RWPE1 (cell line): ENCODE results near the gene SIGMAR1.

Source experiments
- CTCF ChIA-PET: fragments of 350-600 bp; sonication (Branson Sonifier 250); formaldehyde crosslinking; extraction: SDS; loops from one replicate; lab custom pipeline; 2021; lab: Yijun Ruan, JAX
- POLR2A ChIA-PET: fragments of 400-600 bp; formaldehyde crosslinking; extraction: SDS; loops from one replicate; lab custom pipeline; 2020; ENCODE audit warnings: antibody characterized with exemption; ENCODE audit not compliant: low non-redundant PET; lab: Yijun Ruan, JAX
- DNase-seq: peaks from one replicate; pipeline ENCODE4 v3.0.0; 2012; ENCODE audit warnings: low spot score
- H3K27ac ChIP-seq: fragments of 450-650 bp; 2 replicates; pipeline ENCODE4 v1.5.1; 2017
- TF ChIP-seq, protein P1 (sequence below): fragments of 450-650 bp; conservative IDR thresholded peaks from 2 replicates; pipeline ENCODE4 v1.5.1; 2017; ENCODE audit warnings: low read depth, mild to moderate bottlenecking

SIGMAR1 gene

DNA sequence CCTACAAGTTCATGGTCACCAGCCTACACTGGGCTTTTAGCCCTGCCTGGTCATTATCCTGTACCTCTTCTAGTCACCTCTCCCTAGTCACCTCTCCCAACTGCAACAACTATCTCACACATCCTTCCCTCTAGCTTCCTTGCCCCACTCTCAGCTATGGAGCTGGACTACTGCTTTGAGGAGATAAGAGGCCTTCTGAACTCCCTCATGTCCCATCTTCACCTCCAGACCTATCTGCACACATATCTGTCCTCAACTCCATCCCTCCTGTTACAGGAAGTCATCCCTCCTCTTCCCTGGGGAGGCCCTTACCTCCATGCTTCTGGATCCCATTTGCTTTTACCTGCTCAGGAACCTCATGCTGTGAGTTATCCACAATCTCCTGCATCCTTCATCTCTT is 31.4 kb downstream of the SIGMAR1 start:
- DNase-seq: no peak
- ChIA-PET CTCF (interaction anchor here (1.1 to 1.5 kb wide), 3 partner anchors 14 to 427 kb away, joined by 3 to 6 read pairs (median 5); no protein-coding TSS in a partner anchor), POLR2A (no interaction called here)
- no peak overlapping the region for H3K27ac ChIP-seq
- TF ChIP-seq, protein P1, sequence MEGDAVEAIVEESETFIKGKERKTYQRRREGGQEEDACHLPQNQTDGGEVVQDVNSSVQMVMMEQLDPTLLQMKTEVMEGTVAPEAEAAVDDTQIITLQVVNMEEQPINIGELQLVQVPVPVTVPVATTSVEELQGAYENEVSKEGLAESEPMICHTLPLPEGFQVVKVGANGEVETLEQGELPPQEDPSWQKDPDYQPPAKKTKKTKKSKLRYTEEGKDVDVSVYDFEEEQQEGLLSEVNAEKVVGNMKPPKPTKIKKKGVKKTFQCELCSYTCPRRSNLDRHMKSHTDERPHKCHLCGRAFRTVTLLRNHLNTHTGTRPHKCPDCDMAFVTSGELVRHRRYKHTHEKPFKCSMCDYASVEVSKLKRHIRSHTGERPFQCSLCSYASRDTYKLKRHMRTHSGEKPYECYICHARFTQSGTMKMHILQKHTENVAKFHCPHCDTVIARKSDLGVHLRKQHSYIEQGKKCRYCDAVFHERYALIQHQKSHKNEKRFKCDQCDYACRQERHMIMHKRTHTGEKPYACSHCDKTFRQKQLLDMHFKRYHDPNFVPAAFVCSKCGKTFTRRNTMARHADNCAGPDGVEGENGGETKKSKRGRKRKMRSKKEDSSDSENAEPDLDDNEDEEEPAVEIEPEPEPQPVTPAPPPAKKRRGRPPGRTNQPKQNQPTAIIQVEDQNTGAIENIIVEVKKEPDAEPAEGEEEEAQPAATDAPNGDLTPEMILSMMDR: no peak

DNA sequence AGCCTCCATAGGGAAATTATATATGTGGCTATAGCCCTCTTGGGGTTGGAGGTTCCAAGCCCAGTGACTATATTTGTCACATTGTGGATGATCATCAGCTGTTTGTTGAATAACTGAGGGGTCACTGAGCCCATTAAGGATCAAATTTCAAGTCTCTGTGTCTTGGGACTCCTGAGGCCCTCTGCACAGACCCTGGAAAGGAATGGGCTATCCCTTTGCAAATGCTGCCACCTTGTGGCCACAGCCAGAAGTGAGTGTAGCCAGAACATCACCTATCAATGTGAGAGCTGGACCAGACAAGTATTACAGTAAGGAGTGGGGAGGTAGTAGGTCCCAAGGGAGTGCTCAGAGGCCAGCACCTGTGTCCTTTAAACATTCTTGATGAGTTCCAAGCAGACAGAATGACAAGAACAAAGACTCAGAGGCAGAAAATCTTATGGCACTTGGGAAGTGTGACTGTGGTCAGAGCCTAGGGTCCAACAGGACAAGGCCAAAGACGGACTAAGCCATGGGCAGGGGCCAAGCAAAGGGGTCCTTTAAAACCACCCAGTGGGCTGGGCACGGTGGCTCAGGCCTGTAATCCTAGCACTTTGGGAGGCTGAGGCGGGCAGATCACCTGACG is 33.9 kb downstream of the SIGMAR1 start:
- ChIA-PET CTCF (interaction anchor here (0.6 to 2.7 kb wide), 21 partner anchors 9 to 1618 kb away, joined by 3 to 14 read pairs (median 4); partner anchors contain the start of genes DCTN3 and RPP25L), POLR2A (interaction anchor here (0.6 kb wide), 1 partner anchor 35 kb away, joined by 11 read pairs; no protein-coding TSS in a partner anchor)
- peak; percentile 87 for DNase-seq
- no peak overlapping the region for H3K27ac ChIP-seq
- TF ChIP-seq, protein P1: peak; percentile 98

DNA sequence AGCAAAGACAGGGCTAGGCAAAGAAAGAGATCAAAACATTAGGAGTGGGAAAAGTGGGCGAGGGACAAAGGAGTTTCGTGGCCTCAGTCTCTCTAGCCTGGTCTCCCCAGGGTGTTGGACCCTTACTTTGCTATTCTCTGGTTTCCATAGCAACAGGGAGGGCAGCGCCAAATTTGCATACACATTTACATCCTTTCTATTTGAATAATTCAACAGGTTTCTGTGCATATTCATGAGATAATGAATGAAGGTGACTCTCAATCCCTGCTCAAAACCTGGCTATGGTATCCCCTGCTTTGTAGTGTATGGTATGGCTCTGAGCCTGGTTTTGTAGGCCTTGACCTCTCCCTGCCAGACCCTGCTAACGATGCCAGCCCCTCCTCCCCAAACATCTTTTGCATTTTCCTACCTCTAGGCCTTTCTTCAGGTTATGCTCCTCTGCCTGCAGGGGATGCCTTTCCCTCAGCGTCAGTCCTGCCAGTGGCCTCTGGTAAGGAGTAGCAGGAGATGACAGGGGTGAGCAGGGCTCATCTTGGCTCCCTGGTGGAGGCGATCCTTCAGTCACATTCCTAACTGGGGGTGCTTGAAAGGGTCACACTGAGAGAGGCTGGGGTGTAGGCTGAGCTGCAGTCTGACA is 35.5 kb downstream of the SIGMAR1 start:
- TF ChIP-seq, protein P1: no peak

DNA sequence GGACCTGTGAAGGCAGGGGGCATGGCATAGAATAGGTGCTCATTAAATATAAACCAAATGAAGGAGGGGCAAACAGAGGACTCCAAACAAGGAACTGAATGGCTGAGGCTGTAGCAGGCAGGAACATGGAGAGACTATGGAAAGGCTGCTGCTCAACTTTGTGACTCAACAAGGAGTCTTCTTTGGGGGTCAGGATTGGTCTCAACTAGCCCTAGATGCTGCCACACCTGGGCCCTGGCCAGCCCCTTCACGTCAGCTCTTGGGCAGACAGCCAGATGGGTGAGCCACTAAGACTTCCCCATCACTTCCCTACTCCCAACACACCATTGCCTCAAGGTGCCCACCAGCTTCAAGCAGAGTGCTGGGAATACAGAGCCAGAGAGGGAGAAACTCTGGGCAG is 36.7 kb downstream of the SIGMAR1 start:
- DNase-seq: peak; percentile 82
- ChIA-PET POLR2A (no interaction called here), CTCF (interaction anchor here (0.6 to 1.2 kb wide), 4 partner anchors 9 to 53 kb away, joined by 4 to 7 read pairs (median 4); no protein-coding TSS in a partner anchor)
- TF ChIP-seq, protein P1: no peak
- H3K27ac ChIP-seq: peak overlapping the region; percentile 46

More for the DNA sequence above, 35.5 kb downstream of the SIGMAR1 start:
- POLR2A ChIA-PET: no interaction called here
- peak overlapping the region; percentile 2; the same call in 1 of the 2 replicates for H3K27ac ChIP-seq
- no peak for DNase-seq
- CTCF ChIA-PET: interaction anchor here (0.7 to 2.7 kb wide), 5 partner anchors 32 to 267 kb away, joined by 3 to 12 read pairs (median 4); no protein-coding TSS in a partner anchor

DNA sequence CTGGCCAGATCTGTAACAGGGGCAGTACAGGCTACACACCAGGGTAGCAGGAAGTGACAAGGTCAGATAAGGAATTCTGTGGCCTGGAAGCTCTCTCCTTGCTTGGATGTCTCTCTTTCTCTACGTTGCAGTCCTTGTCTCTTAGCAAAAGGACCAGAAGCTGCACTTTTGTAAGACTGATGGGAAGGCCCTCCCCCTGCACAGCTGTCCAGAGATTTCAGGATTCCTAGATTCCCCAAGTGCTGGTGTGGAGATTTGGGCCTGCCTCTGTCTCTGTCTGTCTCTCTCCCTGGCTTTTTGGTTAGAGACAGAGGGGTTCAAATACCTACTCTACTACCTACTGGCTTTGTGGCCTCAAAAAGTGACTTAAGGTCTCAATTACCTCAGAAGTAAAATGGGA is 38.0 kb downstream of the SIGMAR1 start:
- CTCF ChIA-PET: interaction anchor here (0.7 to 1.8 kb wide), 3 partner anchors 51 to 196 kb away, joined by 3 to 6 read pairs (median 6); no protein-coding TSS in a partner anchor
- DNase-seq: no peak
- H3K27ac ChIP-seq: no peak overlapping the region
- TF ChIP-seq, protein P1: no peak
- POLR2A ChIA-PET: no interaction called here

DNA sequence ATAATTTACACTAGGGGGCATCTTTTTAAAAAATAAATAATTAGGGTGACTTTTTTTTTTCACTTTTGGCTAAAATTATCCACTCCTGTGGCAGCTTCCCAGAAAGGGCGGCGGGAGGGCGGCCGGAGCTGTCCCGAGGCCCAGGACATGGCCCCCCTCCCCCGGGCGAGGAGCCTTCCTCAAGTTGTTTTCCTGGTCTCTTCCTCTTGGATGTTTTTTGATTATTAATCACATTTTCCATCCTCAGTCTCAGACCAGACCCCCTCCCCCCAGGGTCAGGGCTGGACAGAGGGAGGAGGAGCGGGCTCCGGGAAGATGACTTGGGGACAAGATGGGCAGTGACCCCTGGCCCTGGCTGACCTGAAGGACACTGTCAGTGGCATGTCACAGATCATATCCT is 43.4 kb downstream of the SIGMAR1 start:
- ChIA-PET POLR2A (no interaction called here), CTCF (interaction anchor here (0.6 to 4.9 kb wide), 2 partner anchors 47 to 589 kb away, joined by 4 to 60 read pairs; no protein-coding TSS in a partner anchor)
- H3K27ac ChIP-seq: no peak overlapping the region
- no peak for DNase-seq
- TF ChIP-seq, protein P1: no peak
